ENCODE measurements around the gene ZNF516. TPM values are rescaled to one million over a fixed set of nuclear protein-coding genes. Genes with fewer than 3 reads are reported as not detected.

ZNF516 gene
- total RNA-seq, 6 experiments from 2014 or later, result 10.2 to 16.0 (median 13.7) TPM

GRCh38 chr18:76350134-76351025 is 144.7 kb downstream of the ZNF516 start:
- intact Hi-C loops (cut with DNase I), result no loop called here
- Histone ChIP-seq H3K27me3 (no peaks in the 10 kb centered on the region), H3K4me1 (peaks cover 0 to 16% (median 2%) of the 10 kb centered on the region in 4 donors), H3K9me3 (peaks cover 0 to 2% (median 0%) of the 10 kb centered on the region in 4 donors), H3K4me3 (no peak overlapping the region), H3K36me3 (no peaks in the 10 kb centered on the region), H3K27ac (no peak overlapping the region)
- no peak for ATAC-seq
- TF ChIP-seq POLR2A (IDR thresholded peaks at IDR 0.05), result no peak
- no peak for TF ChIP-seq CTCF (IDR thresholded peaks at IDR 0.05)
- 70% methylated on average over 11 of the region's 54 CpGs for WGBS (ENCODE audit: insufficient coverage, low coverage, low lambda C conversion rate, missing lambda C conversion rate)
- no peak for DNase-seq

- intact Hi-C loops (cut with DNase I), result no loop called here
- DNase-seq (peak in 2 of 3 donors; percentile 49 to 73), ATAC-seq (peak; percentile 68 to 84 (median 74))
- Histone ChIP-seq H3K36me3 (no peaks in the 10 kb centered on the region), H3K27me3 (no peaks in the 10 kb centered on the region), H3K4me3 (peak overlapping the region in 2 of 3 donors; percentile 20 to 35), H3K4me1 (peaks cover 0 to 16% (median 2%) of the 10 kb centered on the region in 4 donors), H3K9me3 (peaks cover 0 to 2% (median 0%) of the 10 kb centered on the region in 4 donors), H3K27ac (no peak overlapping the region)
- peak; percentile 82 to 89 (median 85) for TF ChIP-seq CTCF (IDR thresholded peaks at IDR 0.05)
- TF ChIP-seq POLR2A (IDR thresholded peaks at IDR 0.05), result no peak
- WGBS (ENCODE audit: insufficient coverage, low coverage, low lambda C conversion rate, missing lambda C conversion rate), result 7% methylated on average over 23 of the region's 29 CpGs
Observed at GRCh38 chr18:76349067-76349715, 145.9 kb downstream of the ZNF516 start.

- WGBS (ENCODE audit: insufficient coverage, low coverage, low lambda C conversion rate, missing lambda C conversion rate), result 39% methylated on average over 13 of the region's 27 CpGs
Observed at GRCh38 chr18:76348267-76349066, 146.6 kb downstream of the ZNF516 start.

More at GRCh38 chr18:76348267-76349066, 146.6 kb downstream of the ZNF516 start:
- Histone ChIP-seq H3K4me1 (peaks cover 0 to 16% (median 2%) of the 10 kb centered on the region in 4 donors), H3K27me3 (no peaks in the 10 kb centered on the region), H3K9me3 (no peaks in the 10 kb centered on the region), H3K36me3 (no peaks in the 10 kb centered on the region), H3K4me3 (peak overlapping the region in 2 of 3 donors; percentile 20 to 35), H3K27ac (no peak overlapping the region)
- intact Hi-C loops (cut with DNase I), result no loop called here
- ATAC-seq, result peak; percentile 86 to 91 (median 90)
- DNase-seq, result peak in 2 of 3 donors; percentile 65 to 82
- TF ChIP-seq POLR2A (IDR thresholded peaks at IDR 0.05) (no peak), CTCF (IDR thresholded peaks at IDR 0.05) (no peak)
